Activated naive CD4-positive, alpha-beta T cell treated with anti-CD3 and anti-CD28 coated beads, Interleukin-2, amount 50 U/mL, for 72 hours (primary cell): Measurements from ENCODE around the gene TUBGCP2. TPM values are rescaled to one million over a fixed set of nuclear protein-coding genes. Genes with fewer than 3 reads are reported as not detected.
"Not testable (repeated sequence)": the region's sequence is repeated elsewhere in the genome, so short reads cannot be mapped to it uniquely, and the experiment has no call there.

Experiments
- ATAC-seq, 2 donors: fragments of 150-1000 bp; cut with Tn5 transposase; 2 replicates each; pipeline ENCODE4 v1.10.0; 2021; ENCODE audit warnings: mild to moderate bottlenecking in 2 of 2, moderate library complexity in 2 of 2
- DNase-seq, 2 donors: peaks; one replicate each; pipeline ENCODE4 v3.0.0; 2021 to 2022; ENCODE audit warnings: low spot score in 2 of 2
- H3K27ac Mint-ChIP-seq, 2 donors: one replicate each; pipeline ENCODE4 v1.8.0; 2022; ENCODE audit warnings: mild to moderate bottlenecking in 2 of 2, mixed read lengths in 2 of 2
- H3K36me3 Mint-ChIP-seq, 2 donors: one replicate each; pipeline ENCODE4 v1.8.0; 2022; ENCODE audit warnings: mixed read lengths in 2 of 2
- H3K9me3 Mint-ChIP-seq, 2 donors: one replicate each; pipeline ENCODE4 v1.8.0; 2022; ENCODE audit warnings: mixed read lengths in 2 of 2
- total RNA-seq, 2 donors: library from RNA; stranded (reverse); gene quantifications; one replicate each; pipeline ENCODE4 v1.2.3, GENCODE V29; 2022

Gene TUBGCP2
- total RNA-seq, 2 donors from 2014 or later: 47.9 to 53.3 TPM

DNA sequence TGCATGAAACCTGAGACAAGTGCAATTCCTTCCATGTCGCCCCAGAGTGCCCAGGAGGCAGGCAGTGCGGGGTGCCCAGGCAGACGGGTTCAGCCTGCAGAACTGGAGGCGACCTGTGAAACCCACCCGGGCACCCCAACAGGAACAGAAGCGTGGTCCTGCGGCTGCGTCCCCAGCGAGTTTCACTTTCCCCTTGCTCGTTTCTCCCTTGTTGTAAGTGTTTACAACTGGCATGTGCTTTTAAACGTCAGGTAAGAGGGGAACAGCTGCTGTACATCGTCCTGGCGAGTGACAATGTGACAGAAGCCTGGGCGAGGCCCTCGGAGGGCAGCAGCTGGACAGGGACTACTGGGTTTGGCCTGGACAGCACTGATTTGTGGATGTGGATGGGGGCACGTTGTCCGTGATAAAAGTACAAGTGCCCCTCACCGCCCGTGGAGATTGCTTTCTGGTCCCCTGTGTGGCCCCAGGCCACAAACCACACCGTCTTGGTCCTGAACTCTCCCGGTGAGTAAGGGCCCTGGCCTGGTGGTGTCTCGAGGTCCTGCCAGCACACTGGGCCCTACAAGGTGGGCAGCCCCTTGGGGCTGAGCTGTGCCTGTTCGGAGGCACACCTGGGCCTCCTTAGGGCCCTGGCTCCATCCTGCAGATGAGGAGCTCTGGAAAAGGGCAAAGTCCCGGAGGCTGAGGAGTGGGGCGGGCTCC, 67.0 kb downstream of the TUBGCP2 start:
- Mint-ChIP-seq H3K36me3 (no peaks in the 10 kb centered on the region), H3K27ac (no peak overlapping the region), H3K9me3 (no peaks in the 10 kb centered on the region)
- peak in 1 of 2 donors; percentile 10 for ATAC-seq
- DNase-seq: no peak

DNA sequence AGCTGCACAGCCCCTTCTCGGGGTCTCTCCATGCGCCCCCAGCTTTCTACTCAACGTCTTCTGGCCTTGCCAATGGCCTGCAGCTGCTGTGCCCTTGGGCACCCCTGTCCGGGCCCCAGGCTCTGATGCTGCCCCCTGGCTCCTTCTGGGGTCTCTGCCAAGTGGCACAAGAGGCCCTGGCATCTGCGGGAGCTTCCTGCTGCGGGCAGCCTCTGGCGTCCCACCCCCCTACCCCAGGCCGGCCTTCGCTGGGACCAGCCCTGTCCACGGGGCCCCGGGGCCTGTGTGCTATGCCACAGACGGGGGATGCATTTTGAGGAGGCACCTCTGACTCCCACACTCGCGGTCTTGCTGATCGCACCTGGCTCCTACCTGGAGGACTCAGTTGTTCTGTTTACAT, 68.7 kb downstream of the TUBGCP2 start:
- H3K9me3 Mint-ChIP-seq: no peaks in the 10 kb centered on the region

DNA sequence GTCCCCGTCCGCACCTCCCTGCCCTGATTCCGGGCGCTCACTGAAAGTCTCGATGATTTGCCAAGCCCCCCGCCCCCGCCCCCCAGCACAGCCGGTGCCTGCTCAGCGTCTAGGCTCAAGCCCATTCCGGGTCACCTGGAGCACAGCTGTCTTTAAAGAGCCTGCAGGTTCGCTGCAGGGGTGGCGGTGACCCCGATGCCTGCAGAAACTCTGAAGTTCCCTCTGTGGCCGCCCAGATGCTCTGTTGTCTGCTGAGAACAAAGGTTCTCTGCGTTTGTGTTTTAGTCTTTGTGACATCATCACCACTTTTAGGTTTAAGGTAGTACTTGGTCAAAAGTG, 70.2 kb downstream of the TUBGCP2 start:
- ATAC-seq (no peak), DNase-seq (no peak)

More for the DNA sequence above, 68.7 kb downstream of the TUBGCP2 start:
- no peak overlapping the region for H3K27ac Mint-ChIP-seq
- no peaks in the 10 kb centered on the region for H3K36me3 Mint-ChIP-seq
- no peak for DNase-seq
- no peak for ATAC-seq

DNA sequence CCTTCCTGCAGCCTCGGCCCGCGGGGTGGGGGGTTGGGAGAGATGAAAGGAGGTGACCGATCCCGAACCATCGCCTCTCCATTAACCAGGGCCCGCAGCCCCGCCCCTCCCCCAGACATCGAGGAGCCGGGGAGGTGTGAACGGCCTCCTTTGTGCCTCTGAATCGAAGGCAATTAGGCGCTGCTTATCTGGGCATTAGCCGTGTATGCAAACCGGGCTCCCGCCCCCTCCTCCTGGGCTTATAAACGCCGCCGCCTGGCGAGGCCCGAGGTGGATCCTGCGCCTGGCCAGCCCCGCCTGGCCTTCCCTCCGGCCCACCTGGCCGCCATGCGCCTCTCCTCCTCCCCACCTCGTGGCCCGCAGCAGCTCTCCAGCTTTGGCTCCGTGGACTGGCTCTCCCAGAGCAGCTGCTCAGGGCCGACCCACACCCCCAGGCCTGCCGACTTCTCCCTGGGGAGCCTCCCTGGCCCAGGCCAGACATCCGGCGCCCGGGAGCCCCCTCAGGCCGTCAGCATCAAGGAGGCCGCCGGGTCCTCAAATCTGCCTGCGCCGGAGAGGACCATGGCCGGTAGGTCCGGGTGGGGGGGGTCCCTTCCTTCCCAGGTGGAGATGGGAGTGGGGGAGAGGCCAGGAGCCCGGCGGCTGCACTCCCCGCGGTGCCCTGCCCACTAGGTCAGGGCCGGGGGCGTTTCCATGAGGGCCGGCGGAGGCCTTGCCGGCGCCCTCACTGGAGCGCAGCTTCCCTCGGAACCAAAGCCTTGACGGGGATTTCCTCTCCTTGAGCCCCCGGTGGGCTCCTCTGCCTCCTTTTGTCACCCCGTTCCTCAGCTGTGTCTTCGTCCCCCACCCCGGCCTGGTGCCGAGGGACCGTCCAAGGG, 70.8 kb downstream of the TUBGCP2 start, which contains the start of gene VENTX:
TSS of gene VENTX (plus strand) at position 268 of the 878 bp plus-strand sequence. CDS start at position 328, 60 bp downstream.
- ATAC-seq (no peak), DNase-seq (no peak)
- Mint-ChIP-seq H3K36me3 (no peaks in the 10 kb centered on the region), H3K9me3 (no peaks in the 10 kb centered on the region), H3K27ac (no peak within 1 kb of the TSS)

More for the DNA sequence above, 70.2 kb downstream of the TUBGCP2 start:
- Mint-ChIP-seq H3K27ac (no peak overlapping the region), H3K36me3 (no peaks in the 10 kb centered on the region), H3K9me3 (no peaks in the 10 kb centered on the region)

DNA sequence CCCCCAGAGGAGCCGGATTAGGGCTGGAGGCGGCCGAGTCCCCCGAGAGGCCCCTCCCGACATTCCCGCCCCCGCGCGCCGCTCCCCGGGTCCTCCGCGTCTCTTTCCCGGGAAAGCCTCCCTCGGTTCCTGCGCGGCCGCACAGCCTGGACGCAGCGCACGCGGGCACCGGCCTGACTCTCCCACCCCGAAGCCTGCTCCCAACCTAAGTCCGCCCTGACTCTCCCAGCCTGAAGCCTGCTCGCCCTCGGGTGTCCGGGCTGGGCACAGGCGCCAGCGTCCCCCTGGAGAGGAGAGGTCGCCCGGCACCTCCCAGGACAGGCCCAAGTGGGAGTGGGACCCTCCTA, 71.5 kb downstream of the TUBGCP2 start:
- no peaks in the 10 kb centered on the region for H3K36me3 Mint-ChIP-seq

DNA sequence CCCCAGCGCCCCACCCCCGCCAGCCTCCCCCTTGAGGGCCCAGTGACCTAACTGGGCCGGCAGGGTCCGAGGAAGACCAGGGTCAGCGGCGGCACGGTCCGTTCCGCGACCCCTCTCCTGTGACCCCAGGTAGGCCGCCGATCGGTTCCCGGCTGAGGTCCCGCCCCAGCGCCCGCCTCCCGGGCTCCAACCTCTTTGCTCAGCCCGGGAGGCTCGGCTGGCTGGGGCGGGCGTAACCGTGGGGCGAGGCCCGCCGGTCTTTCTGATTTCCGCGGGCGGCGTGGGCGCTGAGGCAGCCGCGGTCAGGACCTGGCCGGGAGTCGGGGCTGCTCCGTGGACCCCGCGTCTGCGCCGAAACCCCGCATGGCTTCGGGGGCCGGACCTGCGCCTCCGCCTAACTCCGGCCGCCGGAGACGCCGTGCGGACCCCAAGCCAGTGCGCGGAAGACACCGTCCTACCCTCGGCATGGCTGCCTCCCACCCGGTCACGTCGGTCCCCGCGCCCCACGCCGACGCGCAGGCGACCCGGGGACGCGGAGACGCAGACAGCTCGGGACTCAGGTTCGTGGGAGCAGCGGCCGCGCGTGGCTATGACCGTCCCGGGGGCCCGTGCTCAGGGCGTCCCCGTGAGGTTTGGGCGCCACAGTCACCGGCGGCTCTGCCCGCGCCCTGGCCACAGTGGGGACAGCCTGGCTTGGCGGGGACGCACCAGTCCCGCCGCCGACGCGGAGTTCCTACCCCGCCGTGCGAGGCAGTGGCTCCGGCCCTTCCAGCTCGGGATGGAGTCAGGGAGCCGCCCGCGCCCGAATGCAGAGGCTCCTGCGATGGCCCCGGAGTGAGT, 72.1 kb downstream of the TUBGCP2 start:
- Mint-ChIP-seq H3K9me3 (no peaks in the 10 kb centered on the region), H3K27ac (no peak overlapping the region), H3K36me3 (no peaks in the 10 kb centered on the region)
- DNase-seq (no peak), ATAC-seq (peak in 1 of 2 donors; percentile 25)

More for the DNA sequence above, 71.5 kb downstream of the TUBGCP2 start:
- Mint-ChIP-seq H3K27ac (no peak overlapping the region), H3K9me3 (no peaks in the 10 kb centered on the region)
- no peak for DNase-seq
- no peak for ATAC-seq

DNA sequence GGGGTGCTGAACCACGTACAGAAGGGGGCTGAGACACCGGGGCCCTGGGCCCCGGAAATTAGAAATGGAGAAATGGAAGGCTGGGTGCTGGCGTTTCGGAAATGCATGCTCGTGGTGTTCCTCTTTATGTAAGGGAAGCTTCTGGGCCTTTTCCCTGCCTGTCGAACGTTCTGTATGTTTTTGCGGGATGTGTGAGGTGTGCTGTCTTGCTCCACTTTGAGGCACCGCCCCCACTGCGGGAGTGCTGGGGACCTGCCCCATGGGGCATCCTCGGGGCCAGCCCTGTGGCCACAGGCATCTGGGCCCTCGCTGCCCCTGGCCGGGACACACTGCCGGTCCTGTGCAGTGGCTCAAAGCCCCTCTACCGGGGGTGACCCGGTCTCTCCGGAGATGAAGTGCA, 72.7 kb downstream of the TUBGCP2 start:
- no peak for DNase-seq
- no peaks in the 10 kb centered on the region for H3K9me3 Mint-ChIP-seq
- H3K27ac Mint-ChIP-seq: no peak overlapping the region
- no peaks in the 10 kb centered on the region for H3K36me3 Mint-ChIP-seq
- no peak for ATAC-seq

DNA sequence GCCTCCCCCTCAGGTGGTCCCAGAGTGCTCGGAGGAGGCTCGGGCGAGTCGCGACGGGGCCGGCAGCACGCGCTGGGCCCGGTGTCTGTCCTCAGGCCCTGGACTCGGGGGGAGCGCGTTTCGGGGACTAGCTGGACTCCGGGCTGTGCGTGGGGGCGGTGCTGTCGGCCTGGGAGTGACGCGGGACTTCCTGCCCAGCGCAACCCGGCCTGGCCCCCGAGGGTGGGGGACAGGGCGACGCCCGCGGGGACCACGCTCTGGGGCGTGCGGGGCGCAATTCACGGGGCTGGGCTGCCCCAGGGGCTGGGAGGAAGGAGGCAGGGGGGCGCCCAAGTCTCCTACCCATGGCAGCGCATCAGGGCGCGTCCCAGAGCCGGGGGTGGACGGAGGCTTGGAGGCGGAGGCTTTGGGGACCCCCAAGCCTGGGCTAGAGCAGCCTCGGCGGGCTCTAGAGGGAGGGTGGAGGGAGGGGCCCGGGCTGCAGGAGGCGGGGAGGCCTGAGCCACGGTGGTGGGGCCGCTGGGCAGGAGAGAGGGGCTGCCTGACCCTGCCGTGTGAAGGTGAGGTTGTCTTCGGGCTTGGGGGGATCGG, 73.3 kb downstream of the TUBGCP2 start:
- no peak for ATAC-seq
- DNase-seq: no peak
- Mint-ChIP-seq H3K36me3 (no peaks in the 10 kb centered on the region), H3K9me3 (no peaks in the 10 kb centered on the region), H3K27ac (no peak overlapping the region)

DNA sequence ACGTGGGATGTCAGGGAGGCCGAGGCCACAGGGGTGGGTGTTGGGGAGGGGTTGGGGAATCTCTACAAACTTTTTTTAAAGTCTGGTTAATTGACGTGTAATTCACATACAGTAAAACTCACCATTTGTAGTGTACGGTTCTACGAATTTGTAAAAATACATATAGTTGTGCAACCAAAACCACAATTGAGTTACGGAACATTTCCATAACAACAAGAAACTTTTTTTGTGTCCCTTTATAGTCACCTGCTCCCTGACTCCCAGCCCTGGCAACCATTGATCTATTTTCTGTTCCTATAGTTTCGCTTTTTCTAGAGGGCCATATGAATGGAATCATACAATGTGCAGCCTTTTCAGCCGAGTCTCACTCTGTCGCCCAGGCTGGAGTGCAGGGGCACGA, 73.9 kb downstream of the TUBGCP2 start:
- DNase-seq, H3K36me3 Mint-ChIP-seq, H3K27ac Mint-ChIP-seq, H3K9me3 Mint-ChIP-seq: not testable (repeated sequence)
- peak; percentile 28 to 48 for ATAC-seq

DNA sequence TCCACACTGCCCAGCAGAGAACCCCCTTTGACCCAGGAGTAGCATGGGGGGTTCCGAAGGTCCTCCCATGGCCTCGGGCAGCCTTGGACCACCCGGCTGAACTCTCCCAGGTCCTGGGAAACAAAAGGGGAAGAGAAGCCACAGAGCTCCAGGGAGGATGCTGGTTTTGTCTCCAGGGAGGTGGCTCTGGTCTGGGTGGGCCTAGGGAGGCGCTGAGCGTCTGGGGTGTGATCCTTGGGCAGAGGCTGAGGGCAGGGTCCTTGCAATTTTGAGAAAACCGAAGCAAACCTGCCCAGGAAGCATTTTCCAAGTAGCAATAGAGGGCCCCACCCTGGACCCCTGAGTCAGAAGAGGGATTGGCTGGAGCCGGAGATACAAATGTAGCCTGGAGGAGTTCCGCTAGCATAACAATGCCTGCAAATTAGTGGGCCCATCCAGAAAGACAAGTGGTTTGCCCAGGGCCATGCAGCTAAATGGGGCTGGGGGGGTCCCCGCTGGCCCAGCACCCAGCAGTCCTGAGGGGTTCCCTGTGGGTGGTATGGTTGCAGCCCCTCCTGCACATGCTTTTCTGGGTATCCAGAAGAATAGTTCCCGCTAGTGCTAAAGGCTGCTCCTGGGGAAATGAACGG, 76.6 kb downstream of the TUBGCP2 start:
- Mint-ChIP-seq H3K9me3 (no peaks in the 10 kb centered on the region), H3K36me3 (peaks cover 5 to 8% of the 10 kb centered on the region in 2 donors), H3K27ac (no peak overlapping the region)
- ATAC-seq: no peak
- no peak for DNase-seq

DNA sequence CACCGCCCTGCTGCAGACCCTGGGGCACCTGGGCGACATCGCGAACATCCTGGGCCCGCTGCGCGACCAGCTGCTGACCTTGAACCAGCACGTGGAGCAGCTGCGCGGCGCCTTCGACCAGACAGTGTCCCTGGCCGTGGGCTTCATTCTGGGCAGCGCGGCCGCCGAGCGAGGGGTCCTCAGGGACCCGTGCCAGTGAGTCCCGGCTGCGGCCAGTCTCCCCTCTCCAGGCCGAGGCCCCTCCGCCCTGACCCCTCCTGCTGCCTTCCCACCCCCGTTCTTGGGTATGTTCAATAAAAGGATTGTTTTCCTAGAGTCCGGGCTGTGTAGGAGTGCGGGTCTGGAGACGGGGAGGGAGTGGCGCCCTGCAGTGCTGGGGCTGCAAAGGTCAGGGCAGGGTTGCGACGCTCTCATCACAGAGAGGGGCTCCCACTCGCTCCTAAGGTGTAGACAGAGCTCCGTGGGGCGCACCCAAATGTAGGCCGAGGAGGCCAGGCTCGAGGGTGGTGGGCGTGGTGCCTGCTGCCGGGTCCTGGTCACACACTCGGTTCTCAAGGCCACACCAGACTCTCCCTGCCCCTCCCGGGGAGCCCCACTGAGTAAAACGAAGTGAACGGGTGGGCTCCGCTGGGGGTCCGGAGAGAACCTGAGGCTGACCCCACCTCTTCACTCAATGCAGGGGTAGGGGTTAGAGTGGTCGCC, 77.3 kb downstream of the TUBGCP2 start:
- ATAC-seq: no peak
- Mint-ChIP-seq H3K36me3 (peaks cover 5 to 8% of the 10 kb centered on the region in 2 donors), H3K9me3 (no peaks in the 10 kb centered on the region), H3K27ac (no peak overlapping the region)
- no peak for DNase-seq

DNA sequence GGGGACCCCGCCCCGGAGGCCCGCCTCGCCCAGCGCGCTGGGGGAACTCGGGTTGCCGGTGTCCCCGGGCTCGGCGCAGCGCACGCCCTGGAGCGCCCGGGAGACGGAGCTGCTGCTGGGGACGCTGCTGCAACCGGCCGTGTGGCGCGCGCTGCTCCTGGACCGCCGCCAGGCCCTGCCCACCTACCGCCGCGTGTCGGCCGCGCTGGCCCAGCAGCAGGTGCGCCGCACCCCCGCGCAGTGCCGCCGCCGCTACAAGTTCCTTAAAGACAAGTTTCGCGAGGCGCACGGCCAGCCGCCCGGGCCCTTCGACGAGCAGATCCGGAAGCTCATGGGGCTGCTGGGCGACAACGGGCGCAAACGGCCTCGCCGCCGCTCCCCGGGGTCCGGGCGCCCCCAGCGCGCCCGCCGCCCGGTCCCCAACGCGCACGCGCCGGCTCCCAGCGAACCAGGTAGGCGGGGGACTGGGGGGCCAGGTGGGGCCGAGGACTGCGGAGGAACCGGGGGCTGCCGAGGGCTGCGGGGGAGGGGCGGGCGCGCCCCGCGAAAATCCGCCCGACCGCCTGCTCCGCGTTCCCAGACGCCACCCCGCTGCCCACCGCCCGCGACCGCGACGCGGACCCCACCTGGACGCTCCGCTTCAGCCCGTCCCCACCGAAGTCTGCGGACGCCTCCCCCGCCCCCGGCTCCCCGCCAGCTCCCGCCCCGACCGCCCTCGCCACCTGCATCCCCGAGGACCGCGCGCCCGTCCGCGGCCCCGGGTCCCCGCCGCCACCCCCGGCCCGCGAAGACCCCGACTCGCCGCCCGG, 78.1 kb downstream of the TUBGCP2 start:
- no peak overlapping the region for H3K27ac Mint-ChIP-seq
- no peaks in the 10 kb centered on the region for H3K9me3 Mint-ChIP-seq
- ATAC-seq (no peak), DNase-seq (no peak)
- peaks cover 5 to 8% of the 10 kb centered on the region in 2 donors for H3K36me3 Mint-ChIP-seq

DNA sequence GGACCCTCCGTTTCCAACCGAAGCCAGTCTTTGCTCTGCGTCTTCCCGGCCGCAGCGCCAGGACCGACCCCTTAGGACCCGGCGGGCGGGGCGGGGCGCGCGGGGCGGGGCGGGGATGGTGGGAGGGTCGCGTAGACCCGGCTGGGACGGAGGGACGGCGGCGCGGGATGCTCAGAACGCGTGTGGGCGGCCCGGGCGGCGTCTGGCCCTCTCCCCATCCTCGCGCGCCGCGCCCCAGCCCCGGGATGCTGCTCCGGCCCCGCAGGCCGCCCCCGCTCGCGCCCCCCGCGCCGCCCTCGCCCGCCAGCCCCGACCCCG, 78.7 kb downstream of the TUBGCP2 start, which contains the start of gene UTF1:
TSS of gene UTF1 (plus strand) at position 174 of the 318 bp plus-strand sequence. CDS start at position 246, 72 bp downstream.
- DNase-seq (no peak), ATAC-seq (no peak)
- peak within 1 kb of the TSS in 1 of 2 donors; percentile 22 for H3K27ac Mint-ChIP-seq
- no peaks in the 10 kb centered on the region for H3K9me3 Mint-ChIP-seq
- H3K36me3 Mint-ChIP-seq: peaks cover 5 to 8% of the 10 kb centered on the region in 2 donors

DNA sequence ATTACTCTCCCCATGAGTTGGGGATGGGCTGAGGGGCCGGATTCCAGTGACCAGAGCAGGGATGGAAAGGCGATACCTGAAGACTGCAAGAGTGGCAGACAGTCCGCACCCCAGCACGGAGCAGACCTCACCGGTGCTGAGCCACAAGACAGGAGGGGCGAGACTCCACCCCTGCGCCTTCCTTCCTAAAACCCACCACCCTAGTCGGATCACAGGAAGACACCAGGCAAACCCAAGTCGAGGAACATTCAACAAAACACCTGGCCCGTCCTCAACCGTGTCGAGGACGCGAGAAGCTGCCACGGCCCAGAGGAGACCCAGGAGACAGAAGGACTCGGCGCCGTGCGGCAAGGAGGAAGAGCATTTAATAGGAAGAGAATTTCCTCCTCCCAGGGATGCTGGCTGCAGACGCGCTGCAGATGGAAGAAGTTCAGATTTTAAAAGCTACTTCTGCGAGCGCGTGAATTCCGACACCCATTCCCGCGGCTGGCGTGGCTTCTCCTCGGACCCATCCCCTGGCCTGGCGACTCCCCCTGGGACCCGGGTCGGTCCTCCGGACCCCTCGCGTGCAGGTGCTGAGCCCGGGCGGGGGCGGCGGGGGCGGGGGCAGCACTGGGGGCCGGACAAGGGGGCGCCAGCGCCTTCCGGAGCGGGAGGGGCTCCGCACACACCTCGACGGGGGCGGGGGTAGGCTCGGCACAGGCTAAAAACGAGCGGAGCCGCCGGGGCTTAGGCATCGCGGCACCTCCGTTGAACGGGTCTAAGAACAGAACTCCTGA, 79.2 kb downstream of the TUBGCP2 start:
- H3K27ac Mint-ChIP-seq: peak overlapping the region in 1 of 2 donors; percentile 22
- no peak for DNase-seq
- H3K36me3 Mint-ChIP-seq: peaks cover 5 to 8% of the 10 kb centered on the region in 2 donors
- H3K9me3 Mint-ChIP-seq: no peaks in the 10 kb centered on the region
- no peak for ATAC-seq
